ENCODE measurements around the gene MAP3K5.
"Not testable (repeated sequence)": the region's sequence is repeated elsewhere in the genome, so short reads cannot be mapped to it uniquely, and the experiment has no call there.

The MAP3K5 gene

GRCh38 chr6:136721467-136721866 lies 70.8 kb downstream of the MAP3K5 start:
- DNase-seq (ENCODE audit: low read depth) = no peak

- no peak for DNase-seq (ENCODE audit: low read depth)
Measured at GRCh38 chr6:136720045-136720770, 72.1 kb downstream of the MAP3K5 start.

GRCh38 chr6:136719280-136720044 lies 72.8 kb downstream of the MAP3K5 start:
- DNase-seq (ENCODE audit: low read depth) = peak; percentile 35

- DNase-seq (ENCODE audit: low read depth) = no peak
Measured at GRCh38 chr6:136718476-136718875, 73.8 kb downstream of the MAP3K5 start.

- peak; percentile 47 for DNase-seq (ENCODE audit: low read depth)
Measured at GRCh38 chr6:136717716-136717990, 74.6 kb downstream of the MAP3K5 start.

- DNase-seq (ENCODE audit: low read depth) = no peak
Measured at GRCh38 chr6:136716917-136717715, 75.2 kb downstream of the MAP3K5 start.

- not testable (repeated sequence) for DNase-seq (ENCODE audit: low read depth)
Measured at GRCh38 chr6:136712642-136713041, 79.6 kb downstream of the MAP3K5 start.

- no peak for DNase-seq (ENCODE audit: low read depth)
Measured at GRCh38 chr6:136711644-136712043, 80.6 kb downstream of the MAP3K5 start.

GRCh38 chr6:136710877-136711552 lies 81.3 kb downstream of the MAP3K5 start:
- no peak for DNase-seq (ENCODE audit: low read depth)

- DNase-seq (ENCODE audit: low read depth) = no peak
Measured at GRCh38 chr6:136709429-136709828, 82.8 kb downstream of the MAP3K5 start.

GRCh38 chr6:136706430-136706829 lies 85.8 kb downstream of the MAP3K5 start:
- DNase-seq (ENCODE audit: low read depth) = no peak

- DNase-seq (ENCODE audit: low read depth) = no peak
Measured at GRCh38 chr6:136703331-136703865, 88.9 kb downstream of the MAP3K5 start.

GRCh38 chr6:136701045-136701444 lies 91.2 kb downstream of the MAP3K5 start:
- no peak for DNase-seq (ENCODE audit: low read depth)

- no peak for DNase-seq (ENCODE audit: low read depth)
Measured at GRCh38 chr6:136699358-136699757, 92.9 kb downstream of the MAP3K5 start.

GRCh38 chr6:136696783-136697364 lies 95.4 kb downstream of the MAP3K5 start:
- no peak for DNase-seq (ENCODE audit: low read depth)

- DNase-seq (ENCODE audit: low read depth) = peak; percentile 31
Measured at GRCh38 chr6:136696238-136696637, 96.0 kb downstream of the MAP3K5 start.

- no peak for DNase-seq (ENCODE audit: low read depth)
Measured at GRCh38 chr6:136695412-136695811, 96.9 kb downstream of the MAP3K5 start.

GRCh38 chr6:136693090-136693489 lies 99.2 kb downstream of the MAP3K5 start:
- DNase-seq (ENCODE audit: low read depth) = no peak

- DNase-seq (ENCODE audit: low read depth) = not testable (repeated sequence)
Measured at GRCh38 chr6:136687894-136688293, 104.4 kb downstream of the MAP3K5 start.

- DNase-seq (ENCODE audit: low read depth) = no peak
Measured at GRCh38 chr6:136685540-136686108, 106.7 kb downstream of the MAP3K5 start.

- no peak for DNase-seq (ENCODE audit: low read depth)
Measured at GRCh38 chr6:136684466-136684865, 107.8 kb downstream of the MAP3K5 start.

Data from EH (cell line).